KMS-11 (cell line): ENCODE results near the gene HOXD8.

Source experiments
- H2AFZ ChIP-seq: fragments of 200-600 bp; sonication (generic); 2 replicates; pipeline ENCODE4 v1.6.1; 2016; ENCODE audit warnings: antibody characterized with exemption, mixed run types, low read depth
- H3K27ac ChIP-seq: fragments of 200-600 bp; sonication (generic); 2 replicates; pipeline ENCODE4 v1.6.1; 2016; ENCODE audit warnings: mild to moderate bottlenecking, mixed run types
- H3K27me3 ChIP-seq: fragments of 200-600 bp; sonication (generic); 2 replicates; pipeline ENCODE4 v1.6.1; 2017; ENCODE audit warnings: mild to moderate bottlenecking, low read depth, mixed run types, moderate library complexity; ENCODE audit not compliant: insufficient read depth
- H3K36me3 ChIP-seq: fragments of 200-600 bp; sonication (generic); 2 replicates; pipeline ENCODE4 v1.6.1; 2017; ENCODE audit warnings: mild to moderate bottlenecking, mixed run types; ENCODE audit not compliant: insufficient read depth
- H3K4me1 ChIP-seq: fragments of 200-600 bp; sonication (generic); 2 replicates; pipeline ENCODE4 v1.6.1; 2016; ENCODE audit warnings: mild to moderate bottlenecking, low read depth, mixed run types; ENCODE audit not compliant: poor library complexity, severe bottlenecking
- H3K4me2 ChIP-seq: fragments of 200-600 bp; sonication (generic); 2 replicates; pipeline ENCODE4 v1.7.0; 2016; ENCODE audit warnings: mild to moderate bottlenecking, mixed run types
- H3K4me3 ChIP-seq: fragments of 200-600 bp; sonication (generic); IDR thresholded peaks from 2 replicates; pipeline ENCODE4 v1.6.1; 2017; ENCODE audit warnings: low read depth, low read length, mixed read lengths; ENCODE audit not compliant: insufficient read depth
- H3K79me2 ChIP-seq: fragments of 200-600 bp; sonication (generic); 2 replicates; pipeline ENCODE4 v1.6.1; 2016; ENCODE audit warnings: low read depth, mixed run types; ENCODE audit not compliant: insufficient read depth
- H3K9ac ChIP-seq: fragments of 200-600 bp; sonication (generic); 2 replicates; pipeline ENCODE4 v1.6.1; 2016; ENCODE audit warnings: mild to moderate bottlenecking, mixed run types
- H4K20me1 ChIP-seq: fragments of 200-600 bp; sonication (generic); 2 replicates; pipeline ENCODE4 v1.6.1; 2016; ENCODE audit warnings: mild to moderate bottlenecking, mixed run types; ENCODE audit not compliant: insufficient read depth
- CTCF ChIP-seq: fragments of 200-600 bp; sonication (generic); conservative IDR thresholded peaks from 2 replicates; pipeline ENCODE4 v1.6.1; 2017; ENCODE audit warnings: low read depth, mild to moderate bottlenecking, antibody characterized with exemption, low read length, moderate library complexity, mixed read lengths

HOXD8 gene

GRCh38 chr2:176139661-176140512 lies 10.4 kb downstream of the HOXD8 start:
- H3K4me3 ChIP-seq, result peak overlapping the region; percentile 70
- H4K20me1 ChIP-seq, result no peaks in the 10 kb centered on the region
- no peaks in the 10 kb centered on the region for H3K36me3 ChIP-seq
- peak overlapping the region; percentile 92; the same call in 1 of the 2 replicates for H3K9ac ChIP-seq
- H3K27me3 ChIP-seq, result no peaks in the 10 kb centered on the region
- peak overlapping the region; percentile 76 for H3K4me2 ChIP-seq
- peaks cover 32% of the 10 kb centered on the region for H3K4me1 ChIP-seq
- no peaks in the 10 kb centered on the region for H3K79me2 ChIP-seq
- peak overlapping the region; percentile 98 for H2AFZ ChIP-seq
- no peak overlapping the region; the same call in 1 of the 2 replicates for H3K27ac ChIP-seq
- TF ChIP-seq CTCF, result no peak

- Histone ChIP-seq H3K9ac (peak overlapping the region; percentile 92), H4K20me1 (no peaks in the 10 kb centered on the region), H3K27me3 (no peaks in the 10 kb centered on the region), H3K36me3 (no peaks in the 10 kb centered on the region), H3K27ac (peak overlapping the region; percentile 68), H3K79me2 (no peaks in the 10 kb centered on the region), H3K4me2 (peak overlapping the region; percentile 76), H2AFZ (peak overlapping the region; percentile 98), H3K4me1 (peaks cover 23% of the 10 kb centered on the region), H3K4me3 (peak overlapping the region; percentile 83)
- TF ChIP-seq CTCF, result peak; percentile 96
These were observed 11.2 kb downstream of the HOXD8 start for GRCh38 chr2:176140513-176141317.

GRCh38 chr2:176142281-176142680 lies 12.8 kb downstream of the HOXD8 start:
- Histone ChIP-seq H2AFZ (no peak overlapping the region), H4K20me1 (no peaks in the 10 kb centered on the region), H3K27me3 (no peaks in the 10 kb centered on the region)

More at GRCh38 chr2:176142281-176142680, 12.8 kb downstream of the HOXD8 start:
- H3K9ac ChIP-seq, result no peak overlapping the region
- H3K4me1 ChIP-seq, result peaks cover 17% of the 10 kb centered on the region
- no peak overlapping the region for H3K27ac ChIP-seq
- no peaks in the 10 kb centered on the region for H3K36me3 ChIP-seq
- no peak overlapping the region for H3K4me2 ChIP-seq
- no peak overlapping the region for H3K4me3 ChIP-seq
- no peak for TF ChIP-seq CTCF
- H3K79me2 ChIP-seq, result no peaks in the 10 kb centered on the region
